WI38 (cell line): ENCODE data around the gene BCL6B.
"Not testable (repeated sequence)": the region's sequence is repeated elsewhere in the genome, so short reads cannot be mapped to it uniquely, and the experiment has no call there.

Experiments
- H3K4me3 ChIP-seq: 2 replicates; pipeline ENCODE4 v1.5.1; 2011; ENCODE audit warnings: low read depth, mild to moderate bottlenecking, control low read depth, low read length
- CTCF ChIP-seq: IDR thresholded peaks from 2 replicates; pipeline ENCODE4 v1.5.1; 2012; ENCODE audit warnings: low read depth, mild to moderate bottlenecking, control low read depth, low read length

BCL6B gene

GRCh38 chr17:7043497-7044198 lies 20.8 kb downstream of the BCL6B start, which contains the start of gene SLC16A11:
SLC16A11 (minus strand) TSS chr17:7044092; CDS start chr17:7043513, 579 bp downstream.
- TF ChIP-seq CTCF, result no peak
- peak within 1 kb of the TSS; percentile 40 for H3K4me3 ChIP-seq

DNA sequence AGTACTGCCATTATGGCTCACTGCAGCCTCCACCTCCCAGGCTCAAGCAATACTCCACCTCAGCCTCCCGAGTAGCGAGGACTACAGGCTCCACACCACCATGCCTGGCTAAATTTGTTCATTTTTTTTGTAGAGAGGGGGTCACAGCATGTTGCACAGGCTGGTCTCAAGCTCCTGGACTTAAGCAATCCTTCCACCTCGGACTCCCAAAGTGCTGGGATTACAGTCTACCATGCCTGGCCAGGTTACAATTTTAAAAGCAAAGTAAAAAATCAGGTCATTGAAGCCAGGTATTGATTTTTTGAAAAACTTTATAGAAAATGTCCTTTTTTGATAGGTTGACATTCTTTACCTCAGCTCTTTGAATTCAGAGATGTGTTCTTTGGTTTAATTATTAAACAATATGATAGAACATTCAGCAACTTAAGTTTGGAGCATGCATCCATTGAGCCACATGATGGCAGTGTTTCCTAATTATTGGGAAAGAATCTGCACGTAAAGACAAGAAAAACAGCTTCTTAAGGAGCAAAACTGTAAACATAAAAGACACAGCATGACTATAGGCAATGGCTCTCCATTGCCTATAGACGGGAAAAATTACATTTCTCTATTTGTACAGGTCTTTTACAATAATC lies 22.8 kb downstream of the BCL6B start:
- no peak overlapping the region for H3K4me3 ChIP-seq
- TF ChIP-seq CTCF, result peak; percentile 47; the same call in 1 of the 2 replicates

GRCh38 chr17:7046127-7046724 lies 23.4 kb downstream of the BCL6B start:
- H3K4me3 ChIP-seq, result no peak overlapping the region
- TF ChIP-seq CTCF, result no peak

GRCh38 chr17:7046725-7047397 lies 24.0 kb downstream of the BCL6B start:
- not testable (repeated sequence) for H3K4me3 ChIP-seq

GRCh38 chr17:7047566-7047965 lies 24.7 kb downstream of the BCL6B start:
- no peak for TF ChIP-seq CTCF
- no peak overlapping the region for H3K4me3 ChIP-seq

DNA sequence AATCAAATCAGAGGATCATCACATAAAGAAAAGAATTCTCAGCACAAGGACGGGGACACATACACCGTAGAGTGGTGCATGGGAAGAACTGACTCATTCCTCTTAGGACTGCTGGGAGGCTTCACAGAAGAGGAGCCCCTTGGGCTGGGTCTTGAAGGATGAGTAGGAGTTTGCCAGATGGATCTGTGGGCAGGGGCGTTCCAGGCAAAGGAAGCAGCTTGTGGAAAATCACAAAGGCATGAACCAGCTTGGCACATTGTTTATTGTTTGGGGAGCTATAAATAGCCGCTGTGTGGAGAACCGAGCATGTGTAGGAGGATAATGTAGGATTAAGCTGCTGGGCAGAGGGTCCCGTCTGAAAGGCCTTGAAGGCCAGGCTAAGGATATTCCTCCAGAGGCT lies 26.1 kb downstream of the BCL6B start:
- H3K4me3 ChIP-seq, result no peak overlapping the region
- no peak for TF ChIP-seq CTCF

DNA sequence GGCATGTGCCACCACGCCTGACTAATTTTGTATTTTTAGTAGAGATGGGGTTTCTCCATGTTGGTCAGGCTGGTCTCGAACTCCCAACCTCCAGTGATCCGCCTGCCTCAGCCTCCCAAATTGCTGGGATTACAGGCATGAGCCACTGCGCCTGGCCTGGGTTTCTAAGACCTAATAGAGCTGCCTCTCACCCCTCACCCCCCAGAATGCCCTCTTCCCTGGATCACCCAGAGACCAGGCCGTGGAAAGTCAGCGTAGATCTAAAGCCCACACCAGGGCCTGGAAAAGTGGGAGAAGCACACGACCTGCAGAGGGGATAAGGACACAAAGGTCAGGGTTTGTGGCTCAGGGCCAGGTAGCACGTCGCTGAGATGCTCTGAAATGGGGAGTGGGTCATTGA lies 27.7 kb downstream of the BCL6B start:
- H3K4me3 ChIP-seq, result not testable (repeated sequence)

DNA sequence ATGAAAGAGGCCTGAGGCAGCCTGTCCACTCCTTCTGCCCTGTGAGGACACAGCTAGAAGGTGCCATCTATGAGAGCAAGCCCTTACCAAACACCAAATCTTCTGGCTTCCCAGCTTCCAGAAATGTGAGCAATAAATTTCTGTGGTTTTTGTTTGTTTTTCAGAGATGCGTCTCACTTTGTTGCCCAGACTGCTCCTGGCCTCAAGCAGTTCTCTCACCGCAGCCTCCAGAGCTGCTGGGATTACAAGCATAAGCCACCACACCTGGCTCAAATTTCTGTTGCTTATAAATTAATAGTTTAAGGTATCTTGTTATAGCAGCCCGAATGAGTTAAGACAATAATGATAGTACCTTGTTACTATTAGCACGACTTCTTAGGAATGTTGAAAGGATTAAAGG lies 33.5 kb downstream of the BCL6B start:
- TF ChIP-seq CTCF, result no peak

More for the DNA sequence above, 33.5 kb downstream of the BCL6B start:
- no peak overlapping the region for H3K4me3 ChIP-seq
